HepG2 (cell line): Measurements from ENCODE around the gene UBL4B.

Experiments
- AGO1 ChIP-seq: fragments of 200-400 bp; formaldehyde crosslinking; IDR thresholded peaks from 2 replicates; pipeline ENCODE4 v1.6.1; 2017; ENCODE audit warnings: mild to moderate bottlenecking, low read depth, low read length, moderate library complexity; ENCODE audit not compliant: poor library complexity, severe bottlenecking
- HIVEP1 ChIP-seq: sonication (generic); formaldehyde crosslinking; IDR thresholded peaks from 2 replicates; pipeline ENCODE4 v1.4.0; 2020; ENCODE audit warnings: mild to moderate bottlenecking, missing genetic modification reagents
- KLF13 ChIP-seq: sonication (generic); formaldehyde crosslinking; IDR thresholded peaks from 2 replicates; pipeline ENCODE4 v1.4.0; 2020; ENCODE audit warnings: mild to moderate bottlenecking, missing genetic modification reagents
- MYNN ChIP-seq: sonication (generic); formaldehyde crosslinking; IDR thresholded peaks from 2 replicates; pipeline ENCODE4 v1.4.0; 2020; ENCODE audit warnings: mild to moderate bottlenecking, low read depth, missing genetic modification reagents
- POLR2A ChIP-seq, 2 experiments: IDR thresholded peaks; 2 replicates each; pipeline ENCODE4 v1.6.1; 2011; ENCODE audit warnings: low read depth in 2 of 2, low read length in 2 of 2, mild to moderate bottlenecking in 1 of 2, moderate library complexity in 1 of 2; ENCODE audit not compliant: insufficient read depth in 1 of 2
- ZBTB3 ChIP-seq: sonication (generic); formaldehyde crosslinking; IDR thresholded peaks from 2 replicates; pipeline ENCODE4 v1.4.0; 2020; ENCODE audit warnings: low read depth, mild to moderate bottlenecking, moderate library complexity, missing genetic modification reagents, borderline replicate concordance
- ZFP41 ChIP-seq: sonication (generic); formaldehyde crosslinking; IDR thresholded peaks from 2 replicates; pipeline ENCODE4 v1.4.0; 2020; ENCODE audit warnings: mild to moderate bottlenecking, missing genetic modification reagents, borderline replicate concordance
- ZNF263 ChIP-seq: sonication (generic); formaldehyde crosslinking; IDR thresholded peaks from 2 replicates; pipeline ENCODE4 v1.4.0; 2020; ENCODE audit warnings: missing genetic modification reagents
- ZNF589 ChIP-seq: sonication (generic); formaldehyde crosslinking; conservative IDR thresholded peaks from 2 replicates; pipeline ENCODE4 v1.8.0; 2022; ENCODE audit warnings: mild to moderate bottlenecking, moderate library complexity, missing genetic modification reagents
- ZNF792 ChIP-seq: IDR thresholded peaks from 2 replicates; pipeline ENCODE4 v1.6.1; 2016
- ZSCAN30 ChIP-seq: sonication (generic); formaldehyde crosslinking; IDR thresholded peaks from 2 replicates; pipeline ENCODE4 v1.5.0; 2020; ENCODE audit warnings: mild to moderate bottlenecking, missing genetic modification reagents
- TF ChIP-seq, protein P1 (sequence below): sonication (generic); formaldehyde crosslinking; IDR thresholded peaks from 2 replicates; pipeline ENCODE4 v1.5.0; 2020; ENCODE audit warnings: mild to moderate bottlenecking, missing genetic modification reagents, moderate library complexity
- TF ChIP-seq, protein P2 (sequence below): IDR thresholded peaks from 2 replicates; pipeline ENCODE4 v1.6.1; 2012; ENCODE audit warnings: low read length, improper control_type of control experiment

DNA sequence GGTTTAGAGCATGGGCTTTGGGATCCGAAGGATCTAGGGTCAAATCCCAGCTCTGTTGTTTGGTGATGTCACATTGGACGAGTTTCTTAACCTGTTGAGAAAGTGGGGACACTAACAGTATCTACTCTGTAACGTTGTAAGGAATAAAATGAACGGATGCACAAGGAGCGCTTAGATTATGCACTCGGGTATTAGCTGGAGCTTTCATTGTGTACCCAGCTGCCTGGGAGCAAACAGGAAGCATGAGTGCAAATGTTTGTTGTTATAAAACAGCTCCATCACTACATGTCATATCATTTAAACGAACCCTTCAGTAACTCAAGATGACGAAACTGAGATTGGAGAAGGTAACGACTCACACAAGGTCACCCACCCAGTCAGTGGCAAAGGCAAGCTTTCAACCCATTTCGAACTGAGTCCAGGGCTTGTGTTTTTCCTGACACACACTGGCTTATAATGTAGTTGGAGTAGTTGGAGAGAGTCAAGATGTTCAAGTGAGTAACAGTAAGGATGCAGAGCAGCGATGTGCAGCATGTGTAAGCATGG, 21.9 kb downstream of the UBL4B start:
- TF ChIP-seq, protein P1, sequence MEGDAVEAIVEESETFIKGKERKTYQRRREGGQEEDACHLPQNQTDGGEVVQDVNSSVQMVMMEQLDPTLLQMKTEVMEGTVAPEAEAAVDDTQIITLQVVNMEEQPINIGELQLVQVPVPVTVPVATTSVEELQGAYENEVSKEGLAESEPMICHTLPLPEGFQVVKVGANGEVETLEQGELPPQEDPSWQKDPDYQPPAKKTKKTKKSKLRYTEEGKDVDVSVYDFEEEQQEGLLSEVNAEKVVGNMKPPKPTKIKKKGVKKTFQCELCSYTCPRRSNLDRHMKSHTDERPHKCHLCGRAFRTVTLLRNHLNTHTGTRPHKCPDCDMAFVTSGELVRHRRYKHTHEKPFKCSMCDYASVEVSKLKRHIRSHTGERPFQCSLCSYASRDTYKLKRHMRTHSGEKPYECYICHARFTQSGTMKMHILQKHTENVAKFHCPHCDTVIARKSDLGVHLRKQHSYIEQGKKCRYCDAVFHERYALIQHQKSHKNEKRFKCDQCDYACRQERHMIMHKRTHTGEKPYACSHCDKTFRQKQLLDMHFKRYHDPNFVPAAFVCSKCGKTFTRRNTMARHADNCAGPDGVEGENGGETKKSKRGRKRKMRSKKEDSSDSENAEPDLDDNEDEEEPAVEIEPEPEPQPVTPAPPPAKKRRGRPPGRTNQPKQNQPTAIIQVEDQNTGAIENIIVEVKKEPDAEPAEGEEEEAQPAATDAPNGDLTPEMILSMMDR (CRISPR knock-in tag), result no peak
- TF ChIP-seq HIVEP1 (CRISPR knock-in tag) (no peak), KLF13 (no peak), POLR2A (IDR thresholded peaks at IDR 0.05; ENCODE audit: insufficient read depth in 1 of 2, low read depth in 2 of 2, low read length in 2 of 2) (no peak), ZNF792 (CRISPR knock-in tag) (no peak), ZNF589 (no peak), ZBTB3 (CRISPR knock-in tag) (no peak), ZSCAN30 (no peak), ZFP41 (no peak), MYNN (CRISPR knock-in tag) (no peak), AGO1 (no peak), ZNF263 (CRISPR knock-in tag) (no peak)
- TF ChIP-seq, protein P2, sequence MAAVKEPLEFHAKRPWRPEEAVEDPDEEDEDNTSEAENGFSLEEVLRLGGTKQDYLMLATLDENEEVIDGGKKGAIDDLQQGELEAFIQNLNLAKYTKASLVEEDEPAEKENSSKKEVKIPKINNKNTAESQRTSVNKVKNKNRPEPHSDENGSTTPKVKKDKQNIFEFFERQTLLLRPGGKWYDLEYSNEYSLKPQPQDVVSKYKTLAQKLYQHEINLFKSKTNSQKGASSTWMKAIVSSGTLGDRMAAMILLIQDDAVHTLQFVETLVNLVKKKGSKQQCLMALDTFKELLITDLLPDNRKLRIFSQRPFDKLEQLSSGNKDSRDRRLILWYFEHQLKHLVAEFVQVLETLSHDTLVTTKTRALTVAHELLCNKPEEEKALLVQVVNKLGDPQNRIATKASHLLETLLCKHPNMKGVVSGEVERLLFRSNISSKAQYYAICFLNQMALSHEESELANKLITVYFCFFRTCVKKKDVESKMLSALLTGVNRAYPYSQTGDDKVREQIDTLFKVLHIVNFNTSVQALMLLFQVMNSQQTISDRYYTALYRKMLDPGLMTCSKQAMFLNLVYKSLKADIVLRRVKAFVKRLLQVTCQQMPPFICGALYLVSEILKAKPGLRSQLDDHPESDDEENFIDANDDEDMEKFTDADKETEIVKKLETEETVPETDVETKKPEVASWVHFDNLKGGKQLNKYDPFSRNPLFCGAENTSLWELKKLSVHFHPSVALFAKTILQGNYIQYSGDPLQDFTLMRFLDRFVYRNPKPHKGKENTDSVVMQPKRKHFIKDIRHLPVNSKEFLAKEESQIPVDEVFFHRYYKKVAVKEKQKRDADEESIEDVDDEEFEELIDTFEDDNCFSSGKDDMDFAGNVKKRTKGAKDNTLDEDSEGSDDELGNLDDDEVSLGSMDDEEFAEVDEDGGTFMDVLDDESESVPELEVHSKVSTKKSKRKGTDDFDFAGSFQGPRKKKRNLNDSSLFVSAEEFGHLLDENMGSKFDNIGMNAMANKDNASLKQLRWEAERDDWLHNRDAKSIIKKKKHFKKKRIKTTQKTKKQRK, result no peak
